ENCODE measurements around the gene GRK4.

GRK4 gene

GRCh38 chr4:3075652-3075981, 112.2 kb downstream of the GRK4 start:
- no peak for TF ChIP-seq CTCF (IDR thresholded peaks at IDR 0.05; ENCODE audit: borderline replicate concordance, insufficient read depth, low read depth, low read length)
- H3K4me3 ChIP-seq (ENCODE audit: low read depth, low read length), result peak overlapping the region; percentile 49

- no peak for TF ChIP-seq CTCF (IDR thresholded peaks at IDR 0.05; ENCODE audit: borderline replicate concordance, insufficient read depth, low read depth, low read length)
- no peak overlapping the region for H3K4me3 ChIP-seq (ENCODE audit: low read depth, low read length)
Measured at GRCh38 chr4:3077796-3078195, 114.4 kb downstream of the GRK4 start.

GRCh38 chr4:3079694-3080123, 116.3 kb downstream of the GRK4 start:
- TF ChIP-seq CTCF (IDR thresholded peaks at IDR 0.05; ENCODE audit: borderline replicate concordance, insufficient read depth, low read depth, low read length), result no peak
- peak overlapping the region; percentile 35 for H3K4me3 ChIP-seq (ENCODE audit: low read depth, low read length)

GRCh38 chr4:3082925-3083515, 119.6 kb downstream of the GRK4 start:
- H3K4me3 ChIP-seq (ENCODE audit: low read depth, low read length), result no peak overlapping the region
- TF ChIP-seq CTCF (IDR thresholded peaks at IDR 0.05; ENCODE audit: borderline replicate concordance, insufficient read depth, low read depth, low read length), result no peak

GRCh38 chr4:3083732-3084131, 120.4 kb downstream of the GRK4 start:
- TF ChIP-seq CTCF (IDR thresholded peaks at IDR 0.05; ENCODE audit: borderline replicate concordance, insufficient read depth, low read depth, low read length), result no peak

GRCh38 chr4:3085948-3086670, 122.7 kb downstream of the GRK4 start:
- H3K4me3 ChIP-seq (ENCODE audit: low read depth, low read length), result no peak overlapping the region
- TF ChIP-seq CTCF (IDR thresholded peaks at IDR 0.05; ENCODE audit: borderline replicate concordance, insufficient read depth, low read depth, low read length), result no peak

More at GRCh38 chr4:3083732-3084131, 120.4 kb downstream of the GRK4 start:
- H3K4me3 ChIP-seq (ENCODE audit: low read depth, low read length), result no peak overlapping the region

Data from GM12875 (cell line).